HG02981 (cell line): ENCODE results near the gene BCAS1.
"Not testable (repeated sequence)": the region's sequence is repeated elsewhere in the genome, so short reads cannot be mapped to it uniquely, and the experiment has no call there.

Experiments
- ATAC-seq: cut with Tn5 transposase; IDR thresholded peaks from one replicate; pipeline ENCODE4 v1.9.1; 2021; ENCODE audit warnings: mild to moderate bottlenecking, moderate library complexity; ENCODE audit not compliant: unreplicated experiment

The BCAS1 gene

GRCh38 chr20:54023406-54023805 lies 47.0 kb downstream of the BCAS1 start:
- ATAC-seq = no peak

GRCh38 chr20:54021446-54022235 lies 48.8 kb downstream of the BCAS1 start:
- no peak for ATAC-seq

DNA sequence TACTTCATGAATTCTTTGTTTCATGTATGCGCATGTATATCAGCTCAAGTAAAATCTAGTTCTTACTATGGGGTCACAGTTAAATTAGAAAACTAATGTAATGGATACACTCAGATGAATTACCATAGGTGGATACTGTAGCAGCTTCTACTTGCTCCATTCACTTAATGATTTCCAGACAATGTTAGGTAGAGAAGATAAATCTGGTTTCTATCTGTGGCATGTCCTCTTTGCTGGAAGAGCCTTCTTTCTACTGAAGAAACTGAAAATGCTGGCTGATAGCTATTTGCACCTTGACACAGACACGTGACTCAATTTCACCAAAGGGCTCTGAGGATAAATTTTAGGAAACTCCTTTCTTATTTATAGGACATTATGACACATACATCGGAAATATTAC lies 49.5 kb downstream of the BCAS1 start:
- no peak for ATAC-seq

DNA sequence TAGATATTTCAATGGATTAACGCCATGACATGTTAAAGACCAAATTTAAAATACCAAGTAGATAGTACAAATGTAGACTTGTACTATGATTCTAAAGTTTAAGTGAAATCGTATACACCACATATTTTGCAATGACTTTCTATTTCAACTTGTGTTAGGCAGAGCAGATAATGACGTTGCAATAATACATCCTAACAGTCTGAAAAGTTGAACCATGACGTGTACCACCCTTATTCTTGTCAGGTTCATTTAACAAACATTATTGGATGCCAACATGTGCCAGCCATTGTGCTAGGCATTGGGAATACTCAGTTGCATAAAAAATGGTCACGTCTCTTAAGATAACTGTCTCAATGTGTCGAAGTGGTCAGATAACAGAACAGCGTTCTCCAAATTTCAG lies 50.0 kb downstream of the BCAS1 start:
- no peak for ATAC-seq

- ATAC-seq = no peak
Measured at GRCh38 chr20:54019585-54019984, 50.8 kb downstream of the BCAS1 start.

GRCh38 chr20:54019127-54019526 lies 51.3 kb downstream of the BCAS1 start:
- no peak for ATAC-seq

DNA sequence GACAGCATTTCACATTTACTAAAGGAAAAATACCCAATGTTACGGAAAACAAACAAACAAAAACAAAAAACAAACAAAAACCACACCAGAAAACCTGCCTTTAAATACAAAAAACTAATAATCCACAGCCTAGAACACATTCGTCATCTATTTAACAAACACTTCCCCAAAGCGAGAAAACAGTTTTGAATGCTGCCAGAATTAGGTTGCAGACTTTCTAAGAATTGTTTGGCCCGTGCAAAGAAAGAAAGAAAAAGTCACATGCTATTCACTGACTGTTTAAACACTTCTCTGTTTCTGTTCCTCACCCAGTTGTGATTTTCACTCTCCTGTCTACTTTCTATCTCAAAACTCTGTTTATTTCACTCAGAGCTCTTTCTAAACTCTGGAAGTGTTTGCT lies 52.5 kb downstream of the BCAS1 start:
- peak; percentile 86 for ATAC-seq

DNA sequence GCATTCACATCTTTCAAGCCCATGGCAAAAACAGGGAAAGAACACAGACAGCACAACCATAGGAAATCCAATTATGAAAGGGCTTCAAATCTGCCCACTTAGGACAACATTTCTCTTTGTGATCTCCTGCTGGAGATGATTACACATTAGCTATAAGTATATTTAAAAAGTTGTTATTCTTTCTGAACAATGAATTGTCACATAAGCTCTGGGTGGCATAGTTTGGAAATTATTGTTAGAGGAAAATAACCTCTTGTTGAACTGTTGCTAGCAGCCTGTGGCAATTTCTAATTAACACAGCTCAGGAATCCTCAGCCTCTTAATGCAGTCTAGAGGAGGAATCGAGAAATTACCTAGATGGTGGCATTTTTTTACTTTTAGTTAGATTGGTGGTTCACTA lies 54.9 kb downstream of the BCAS1 start:
- no peak for ATAC-seq

GRCh38 chr20:54014293-54014926 lies 56.0 kb downstream of the BCAS1 start:
- ATAC-seq = no peak

DNA sequence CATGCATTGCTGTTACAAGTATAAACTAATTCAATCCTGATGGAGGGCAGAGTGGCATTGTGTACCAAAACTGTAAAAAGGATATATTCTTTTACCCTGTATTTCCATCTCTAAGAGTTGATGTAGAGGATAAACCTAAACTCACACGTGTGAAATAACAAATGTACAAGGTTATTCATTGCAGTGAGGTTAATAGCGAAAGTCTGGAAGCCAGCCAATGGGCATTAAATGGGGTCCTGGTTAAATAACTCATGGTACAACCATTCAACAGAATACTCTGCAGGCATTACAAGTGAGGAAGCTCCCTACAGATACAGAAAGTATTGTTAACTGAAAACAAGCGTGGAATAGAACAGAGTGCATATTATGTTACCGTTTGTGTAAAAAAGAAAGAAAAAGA lies 56.9 kb downstream of the BCAS1 start:
- no peak for ATAC-seq

DNA sequence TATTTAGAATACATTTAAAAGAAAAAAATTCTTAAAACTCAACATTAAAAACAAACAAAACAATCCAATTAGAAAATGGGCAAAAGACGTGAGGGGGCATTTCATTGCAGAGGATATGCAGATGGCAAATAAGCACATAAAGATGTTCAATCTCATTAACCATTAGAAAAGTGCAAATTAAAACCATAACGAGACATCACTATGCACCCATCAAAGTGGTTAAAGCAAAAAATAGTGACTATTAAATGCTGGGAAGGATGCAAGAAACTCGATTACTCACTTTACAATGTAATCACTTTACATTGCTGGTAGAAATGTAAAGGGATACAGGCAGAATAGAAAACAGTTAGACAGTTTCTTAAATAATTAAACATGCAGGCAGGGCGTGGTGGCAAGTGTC lies 59.0 kb downstream of the BCAS1 start:
- no peak for ATAC-seq

DNA sequence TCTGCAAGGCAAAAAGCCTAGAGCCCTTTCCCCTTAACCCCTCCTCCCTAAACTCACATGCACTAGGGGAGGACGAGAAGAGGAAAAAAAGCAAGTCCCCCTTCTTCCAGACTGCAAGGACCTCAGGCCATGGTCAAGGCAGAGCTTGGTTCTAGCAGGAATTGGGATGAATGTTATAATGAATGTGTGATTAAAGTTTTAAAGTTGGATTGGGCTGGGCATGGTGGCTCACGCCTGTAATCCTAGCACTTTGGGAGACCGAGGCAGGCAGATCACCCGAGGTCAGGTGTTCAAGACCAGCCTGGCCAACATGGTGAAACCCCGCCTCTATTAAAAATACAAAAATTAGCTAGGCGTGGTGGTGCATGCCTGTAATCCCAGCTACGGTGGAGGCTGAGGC lies 64.2 kb downstream of the BCAS1 start:
- not testable (repeated sequence) for ATAC-seq

DNA sequence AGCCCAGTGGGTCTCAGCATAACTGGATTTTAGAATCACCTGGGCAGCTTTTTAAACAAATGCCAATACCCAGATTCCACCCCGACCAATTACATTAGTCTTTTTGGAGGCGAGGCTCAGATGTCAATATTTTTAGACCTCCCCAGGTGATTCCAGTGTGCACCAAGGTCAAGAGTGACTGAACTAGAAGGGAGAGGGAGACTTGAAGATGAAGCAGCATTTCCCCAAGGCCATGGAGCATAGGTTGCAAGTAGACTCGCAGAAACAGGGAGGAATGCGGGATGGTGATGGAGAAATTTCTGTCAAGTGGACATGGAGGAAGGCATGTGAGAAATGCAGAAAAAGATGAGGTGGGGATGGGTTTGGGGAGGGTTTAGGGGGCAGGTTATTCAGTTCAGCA lies 64.9 kb downstream of the BCAS1 start:
- ATAC-seq = no peak

DNA sequence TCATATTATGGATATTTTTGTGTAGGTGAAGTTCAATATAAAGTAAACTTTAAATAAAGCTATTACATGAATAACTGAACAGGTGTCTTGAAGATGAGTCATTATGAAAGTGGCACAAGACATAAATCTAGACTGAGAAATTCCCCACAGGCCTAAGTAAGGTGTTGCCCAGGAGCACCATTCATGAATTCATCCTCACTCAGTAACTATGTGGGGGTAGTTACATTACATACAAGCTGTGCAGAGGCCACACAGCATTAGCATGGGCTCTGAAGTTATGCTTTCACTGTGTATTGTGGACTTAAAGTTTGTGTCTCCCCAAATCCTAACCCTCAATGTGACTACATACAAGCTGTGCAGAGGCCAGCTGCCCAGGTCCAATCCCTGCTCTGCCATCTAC lies 65.9 kb downstream of the BCAS1 start:
- ATAC-seq = peak; percentile 96

GRCh38 chr20:54002741-54003140 lies 67.7 kb downstream of the BCAS1 start:
- ATAC-seq = no peak

DNA sequence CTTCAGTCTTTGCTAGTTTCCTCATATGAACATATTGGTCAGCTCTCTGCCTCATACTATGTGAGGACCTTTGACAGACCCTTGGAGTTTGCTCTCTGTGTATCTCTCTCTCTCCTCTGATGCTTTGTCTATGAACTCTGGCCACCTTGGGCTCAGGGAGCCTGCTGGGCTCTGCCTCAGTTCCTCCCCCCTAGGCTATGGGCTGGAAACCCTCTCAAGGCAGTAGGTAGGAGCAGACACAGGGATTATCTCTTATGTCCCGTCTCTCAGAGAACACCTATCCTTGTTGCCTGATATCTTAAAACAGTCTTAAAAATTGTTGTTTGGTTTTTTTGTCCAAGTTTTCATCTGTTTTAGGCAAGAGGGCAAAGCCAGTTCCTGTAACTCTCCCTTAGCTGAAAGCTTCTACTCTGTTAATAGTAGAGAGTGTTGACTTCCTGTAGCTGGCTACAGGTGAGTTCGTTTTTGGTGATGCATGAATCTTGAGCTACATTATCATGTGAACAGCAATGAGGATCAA lies 68.3 kb downstream of the BCAS1 start:
- no peak for ATAC-seq

GRCh38 chr20:54000914-54001313 lies 69.5 kb downstream of the BCAS1 start:
- ATAC-seq = no peak

DNA sequence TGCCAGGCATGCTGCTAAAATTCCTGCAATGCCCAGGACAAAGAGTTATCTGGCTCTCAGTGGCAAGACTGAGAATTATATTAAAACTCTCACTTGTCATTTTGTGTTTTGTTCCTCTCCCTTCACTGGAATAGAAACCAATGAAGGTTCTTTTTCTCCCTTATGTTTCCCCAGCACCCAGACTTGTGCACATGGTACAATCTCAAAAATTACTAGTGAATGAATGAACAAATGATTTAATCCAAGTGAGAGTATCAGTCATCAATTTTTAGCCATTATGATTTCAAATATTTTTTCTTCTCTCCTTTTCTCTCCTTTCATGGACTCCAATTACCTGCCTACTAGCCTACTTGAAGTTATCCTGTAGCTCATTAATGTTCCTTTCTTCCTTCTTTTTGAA lies 70.1 kb downstream of the BCAS1 start:
- ATAC-seq = no peak

DNA sequence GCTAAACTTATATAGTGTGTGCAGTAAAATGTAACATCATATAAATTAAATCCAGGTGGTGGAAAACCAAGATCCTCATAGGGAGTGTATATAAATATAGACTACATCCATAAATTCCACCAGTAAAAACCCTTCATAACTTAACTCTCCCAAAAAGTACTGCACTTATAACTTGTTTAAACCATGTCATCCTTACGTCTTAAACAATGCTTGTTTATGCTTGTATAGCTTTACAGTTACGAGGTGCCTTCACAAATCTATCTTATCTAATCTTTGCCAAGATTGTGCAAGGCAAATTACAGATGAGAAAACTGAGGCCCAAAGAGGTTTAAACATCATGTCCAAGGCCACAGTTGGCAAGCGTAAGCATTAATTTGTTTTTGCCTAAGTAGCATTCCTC lies 71.3 kb downstream of the BCAS1 start:
- ATAC-seq = no peak

- ATAC-seq = no peak
Measured at GRCh38 chr20:53996584-53997486, 73.6 kb downstream of the BCAS1 start.

DNA sequence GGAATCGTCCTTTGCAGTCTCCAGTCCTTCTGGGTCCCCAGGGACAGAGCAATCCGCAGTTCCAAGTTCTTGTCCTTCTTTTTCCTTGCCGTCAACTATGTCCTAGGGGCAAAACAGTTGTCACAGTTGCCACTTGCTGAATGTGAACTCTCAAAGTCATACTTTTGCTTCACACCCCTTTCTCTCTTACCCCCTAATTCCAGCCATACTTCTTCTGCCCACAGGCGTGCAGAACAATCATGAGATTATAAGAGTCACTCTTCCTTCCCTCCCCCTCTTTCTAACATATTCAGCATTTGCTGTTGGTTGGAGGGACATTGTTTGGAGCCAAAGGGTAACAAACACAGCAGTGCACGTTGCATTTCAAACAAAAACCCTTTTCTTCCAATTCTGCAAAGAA lies 74.4 kb downstream of the BCAS1 start:
- ATAC-seq = no peak
